IMR-90 (cell line): ENCODE measurements around the gene CAMTA1. TPM values are rescaled to one million over a fixed set of nuclear protein-coding genes. Genes with fewer than 3 reads are reported as not detected.

ENCODE experiments used
- ATAC-seq: fragments of 200-7000 bp; cut with Tn5 transposase; 2 replicates; pipeline ENCODE4 v1.9.1; 2020; ENCODE audit warnings: low read depth, mild to moderate bottlenecking, moderate library complexity
- BruUV-seq: library from RNA; stranded (reverse); fragments of 400-500 nt; replicated peaks from 2 replicates; lab custom pipeline; 2021; lab: Mats Ljungman, UMichigan
- CTCF ChIA-PET: fragments of 300-600 bp; formaldehyde crosslinking; extraction: SDS; loops from one replicate; lab custom pipeline; 2021; ENCODE audit warnings: antibody characterized with exemption; lab: Yijun Ruan, JAX
- POLR2A ChIA-PET: fragments of 300-600 bp; sonication (Branson Sonifier 250); formaldehyde crosslinking; loops from one replicate; lab custom pipeline; 2022; ENCODE audit warnings: antibody characterized with exemption; ENCODE audit not compliant: unreplicated experiment; lab: Charles Lee
- DNase-seq: peaks from one replicate; pipeline ENCODE4 v3.0.0; 2013
- H2AFZ ChIP-seq: replicated peaks from 2 replicates; pipeline ENCODE3; 2013; ENCODE audit warnings: low read length, mild to moderate bottlenecking; ENCODE audit not compliant: poor library complexity
- H2AK5ac ChIP-seq: 2 replicates; pipeline ENCODE4 v1.6.1; 2013; ENCODE audit warnings: low read depth, low read length, inconsistent platforms
- H2AK9ac ChIP-seq: replicated peaks from 2 replicates; pipeline ENCODE3; 2013; ENCODE audit warnings: mild to moderate bottlenecking, low read depth, low read length, moderate library complexity; ENCODE audit not compliant: poor library complexity
- H2BK120ac ChIP-seq: 2 replicates; pipeline ENCODE4 v1.6.1; 2013; ENCODE audit warnings: low read depth, low read length, inconsistent platforms
- H2BK15ac ChIP-seq: 3 replicates; pipeline ENCODE4 v1.6.1; 2013; ENCODE audit warnings: low read depth, low read length, inconsistent platforms
- H2BK20ac ChIP-seq: 2 replicates; pipeline ENCODE4 v1.6.1; 2013; ENCODE audit warnings: low read depth, mild to moderate bottlenecking, inconsistent platforms, low read length, moderate library complexity
- H2BK5ac ChIP-seq: 2 replicates; pipeline ENCODE4 v1.6.1; 2013; ENCODE audit warnings: mild to moderate bottlenecking, low read depth, low read length, inconsistent platforms; ENCODE audit not compliant: poor library complexity, severe bottlenecking
- H3K14ac ChIP-seq: replicated peaks from 2 replicates; pipeline ENCODE4 v1.6.1; 2013; ENCODE audit warnings: low read depth, low read length, inconsistent platforms
- H3K18ac ChIP-seq: 2 replicates; pipeline ENCODE4 v1.6.1; 2013; ENCODE audit warnings: low read depth, low read length, control low read depth
- H3K23ac ChIP-seq: 2 replicates; pipeline ENCODE4 v1.6.1; 2013; ENCODE audit warnings: low read depth, low read length, inconsistent platforms
- H3K27ac ChIP-seq: 2 replicates; pipeline ENCODE4 v1.5.1; 2013; ENCODE audit warnings: mild to moderate bottlenecking, control low read depth, low read length; ENCODE audit not compliant: insufficient read depth
- H3K27me3 ChIP-seq: 2 replicates; pipeline ENCODE4 v1.6.1; 2013; ENCODE audit warnings: low read length; ENCODE audit not compliant: control insufficient read depth, insufficient read depth
- H3K36me3 ChIP-seq: 2 replicates; pipeline ENCODE4 v1.6.1; 2013; ENCODE audit warnings: low read length, mixed read lengths; ENCODE audit not compliant: control insufficient read depth, insufficient read depth
- H3K4ac ChIP-seq: 2 replicates; pipeline ENCODE4 v1.6.1; 2013; ENCODE audit warnings: low read depth, low read length, inconsistent platforms
- H3K4me1 ChIP-seq: 2 replicates; pipeline ENCODE4 v1.6.1; 2013; ENCODE audit warnings: low read length, mixed read lengths; ENCODE audit not compliant: control insufficient read depth, insufficient read depth
- H3K4me2 ChIP-seq: 2 replicates; pipeline ENCODE4 v1.6.1; 2013; ENCODE audit warnings: low read depth, mild to moderate bottlenecking, control low read depth, low read length, moderate library complexity
- H3K4me3 ChIP-seq: 2 replicates; pipeline ENCODE4 v1.5.1; 2013; ENCODE audit warnings: low read depth, mild to moderate bottlenecking, control low read depth, low read length, moderate library complexity; ENCODE audit not compliant: insufficient read depth
- H3K56ac ChIP-seq: 2 replicates; pipeline ENCODE4 v1.6.1; 2013; ENCODE audit warnings: low read length, inconsistent platforms; ENCODE audit not compliant: insufficient read depth; ENCODE audit errors: extremely low read depth
- H3K79me1 ChIP-seq, 2 experiments: 2 replicates each; pipeline ENCODE4 v1.6.1; 2013; ENCODE audit warnings: low read length in 2 of 2, inconsistent platforms in 1 of 2, low read depth in 1 of 2
- H3K9ac ChIP-seq: 2 replicates; pipeline ENCODE4 v1.6.1; 2013; ENCODE audit warnings: low read depth, low read length, control low read depth
- H3K9me1 ChIP-seq: 2 replicates; pipeline ENCODE4 v1.6.1; 2013; ENCODE audit warnings: low read length, inconsistent platforms; ENCODE audit not compliant: insufficient read depth
- H3K9me3 ChIP-seq: 2 replicates; pipeline ENCODE4 v1.6.1; 2013; ENCODE audit warnings: low read length; ENCODE audit not compliant: control insufficient read depth, insufficient read depth
- H4K20me1 ChIP-seq: 2 replicates; pipeline ENCODE4 v1.6.1; 2013; ENCODE audit warnings: low read length, inconsistent platforms; ENCODE audit not compliant: insufficient read depth
- H4K5ac ChIP-seq: 2 replicates; pipeline ENCODE4 v1.6.1; 2013; ENCODE audit warnings: mild to moderate bottlenecking, low read depth, low read length, control low read depth
- H4K8ac ChIP-seq, 2 experiments: 2 replicates each; pipeline ENCODE4 v1.6.1; 2013; ENCODE audit warnings: low read depth in 2 of 2, low read length in 2 of 2, control low read depth in 1 of 2, inconsistent platforms in 1 of 2
- H4K91ac ChIP-seq: 2 replicates; pipeline ENCODE4 v1.6.1; 2013; ENCODE audit warnings: low read depth, low read length, inconsistent platforms; ENCODE audit not compliant: insufficient read depth
- BHLHE40 ChIP-seq: fragments of 150-350 bp; IDR thresholded peaks from 2 replicates; pipeline ENCODE4 v1.6.1; 2016; ENCODE audit warnings: mild to moderate bottlenecking, low read depth, low read length
- CEBPB ChIP-seq: IDR thresholded peaks from 2 replicates; pipeline ENCODE4 v1.6.1; 2012; ENCODE audit warnings: low read depth, low read length, improper control_type of control experiment
- CHD1 ChIP-seq: IDR thresholded peaks from 2 replicates; pipeline ENCODE4 v1.6.1; 2012; ENCODE audit warnings: low read depth, low read length, improper control_type of control experiment
- FOS ChIP-seq: fragments of 150-350 bp; IDR thresholded peaks from 2 replicates; pipeline ENCODE4 v1.6.1; 2016; ENCODE audit warnings: low read depth, low read length
- MAFK ChIP-seq: IDR thresholded peaks from 2 replicates; pipeline ENCODE4 v1.6.1; 2012; ENCODE audit warnings: low read depth, low read length, improper control_type of control experiment
- MAZ ChIP-seq: IDR thresholded peaks from 2 replicates; pipeline ENCODE4 v1.6.1; 2012; ENCODE audit warnings: low read depth, mild to moderate bottlenecking, low read length, improper control_type of control experiment, moderate library complexity, borderline replicate concordance
- MXI1 ChIP-seq: IDR thresholded peaks from 2 replicates; pipeline ENCODE4 v1.6.1; 2012; ENCODE audit warnings: low read depth, mild to moderate bottlenecking, low read length, moderate library complexity, borderline replicate concordance
- NFE2L2 ChIP-seq: fragments of 150-350 bp; IDR thresholded peaks from 2 replicates; pipeline ENCODE4 v1.6.1; 2016; ENCODE audit warnings: low read depth, mild to moderate bottlenecking, low read length
- POLR2A ChIP-seq: IDR thresholded peaks from 2 replicates; pipeline ENCODE4 v1.6.1; 2012; ENCODE audit warnings: mild to moderate bottlenecking, low read depth, low read length
- RAD21 ChIP-seq: IDR thresholded peaks from 2 replicates; pipeline ENCODE4 v1.6.1; 2012; ENCODE audit warnings: low read length, improper control_type of control experiment
- RCOR1 ChIP-seq: IDR thresholded peaks from 2 replicates; pipeline ENCODE4 v1.6.1; 2012; ENCODE audit warnings: mild to moderate bottlenecking, low read length, improper control_type of control experiment; ENCODE audit not compliant: insufficient replicate concordance
- RFX5 ChIP-seq: IDR thresholded peaks from 2 replicates; pipeline ENCODE4 v1.8.0; 2012; ENCODE audit warnings: low read depth, mild to moderate bottlenecking, low read length, moderate library complexity
- SMC3 ChIP-seq: fragments of 150-350 bp; IDR thresholded peaks from 2 replicates; pipeline ENCODE4 v1.6.1; 2016; ENCODE audit warnings: low read depth, mild to moderate bottlenecking, antibody characterized with exemption, low read length, moderate library complexity
- WGBS, 2 experiments: methylation state at CpG; one replicate each; pipeline versions ENCODE4 v1.1.5 to v1.1.7; 2013; ENCODE audit warnings: missing lambda C conversion rate in 2 of 2; ENCODE audit not compliant: insufficient read length in 1 of 2; ENCODE audit errors: extremely low coverage in 2 of 2; 5-methylcytosine and 5-hydroxymethylcytosine counted together
- dilution Hi-C: fragments of 300-500 bp; cut with HindIII; formaldehyde crosslinking; loops from one replicate; pipeline ENCODE4 v1.14.3; 2018; ENCODE audit warnings: low sequenced_read_pairs; ENCODE audit not compliant: unreplicated experiment
- in situ Hi-C: fragments of 300-500 bp; cut with MboI; formaldehyde crosslinking; loops from 3 replicates; pipeline ENCODE4 v1.14.3; 2019; ENCODE audit warnings: low sequenced_read_pairs, inconsistent platforms, mixed read lengths
- intact Hi-C: fragments of 100-400 bp; cut with micrococcal nuclease; formaldehyde crosslinking; loops from 2 replicates; pipeline ENCODE4 v1.10.0; 2022
- polyA plus RNA-seq, 3 experiments: library from polyadenylated mRNA; depleted of rRNA; stranded (reverse); fragments of >200 nt; gene quantifications; 2 replicates each; pipeline ENCODE4 v1.2.3, GENCODE V29; 2012; ENCODE audit warnings: low replicate concordance in 1 of 3
- total RNA-seq: library from RNA; depleted of rRNA; stranded (reverse); fragments of >200 nt; gene quantifications from 2 replicates; pipeline ENCODE4 v1.2.3, GENCODE V29; 2012
- TF ChIP-seq, protein P1 (sequence below): conservative IDR thresholded peaks from 2 replicates; pipeline ENCODE4 v1.5.1; 2012; ENCODE audit warnings: mild to moderate bottlenecking, low read depth, low read length, improper control_type of control experiment
- TF ChIP-seq, protein P2 (sequence below): fragments of 150-350 bp; IDR thresholded peaks from 2 replicates; pipeline ENCODE4 v1.6.1; 2017; ENCODE audit warnings: mild to moderate bottlenecking, antibody characterized with exemption, low read length, low read depth
- TF ChIP-seq, protein P3 (sequence below): fragments of 150-350 bp; IDR thresholded peaks from 2 replicates; pipeline ENCODE4 v1.6.1; 2016; ENCODE audit warnings: low read depth, mild to moderate bottlenecking, low read length, moderate library complexity, borderline replicate concordance

Gene CAMTA1
- total and polyA plus RNA-seq, 2 of the 4 experiments (the other 2 are of a cell fraction) = 35.5 to 74.3 TPM

DNA sequence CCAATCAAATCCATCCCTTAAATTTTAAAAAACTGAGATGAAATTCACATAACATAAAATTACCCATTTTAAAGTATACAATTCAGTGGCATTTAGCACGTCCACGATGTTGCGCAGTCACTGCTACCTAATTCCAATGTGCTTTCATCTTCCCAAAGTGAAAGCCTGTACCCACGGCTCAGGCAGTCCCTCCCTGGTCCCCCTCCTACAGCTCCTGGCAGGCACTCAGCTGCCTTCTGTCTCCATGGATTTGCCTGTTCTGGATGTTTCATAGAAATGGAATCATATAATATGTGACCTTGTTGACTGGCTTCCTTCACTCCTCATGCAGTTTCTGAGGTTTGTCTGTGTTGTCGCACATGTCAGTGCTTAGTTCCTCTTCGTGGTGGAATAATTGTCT, 386.3 kb downstream of the CAMTA1 start:
- Histone ChIP-seq H3K9ac (no peak overlapping the region), H3K9me3 (no peaks in the 10 kb centered on the region), H3K79me1 (no peaks in the 10 kb centered on the region), H3K9me1 (no peaks in the 10 kb centered on the region), H2AK5ac (no peak overlapping the region), H2AK9ac (no peak overlapping the region), H3K27me3 (peaks cover 19% of the 10 kb centered on the region), H3K18ac (no peak overlapping the region), H2BK5ac (no peak overlapping the region), H4K91ac (no peak overlapping the region), H2BK120ac (no peak overlapping the region), H4K20me1 (no peaks in the 10 kb centered on the region), H3K4me1 (no peaks in the 10 kb centered on the region), H3K14ac (no peak overlapping the region), H2AFZ (no peak overlapping the region), H2BK15ac (no peak overlapping the region), H2BK20ac (no peak overlapping the region), H3K4me2 (no peak overlapping the region), H3K4ac (no peak overlapping the region), H3K27ac (no peak overlapping the region), H3K56ac (no peak overlapping the region), H4K8ac (no peak overlapping the region), H4K5ac (no peak overlapping the region), H3K36me3 (no peaks in the 10 kb centered on the region), H3K4me3 (no peak overlapping the region), H3K23ac (no peak overlapping the region)
- ChIA-PET POLR2A (no interaction called here), CTCF (no interaction called here)
- BruUV-seq = no TSS peak
- WGBS, 2 experiments = 90% methylated on average over 2 of the region's 6 CpGs; no CpG with 5 or more reads in 1 of the 2 experiments
- dilution Hi-C loops = no loop called here
- TF ChIP-seq MAZ = no peak
- TF ChIP-seq RAD21 = no peak
- TF ChIP-seq, protein P1, sequence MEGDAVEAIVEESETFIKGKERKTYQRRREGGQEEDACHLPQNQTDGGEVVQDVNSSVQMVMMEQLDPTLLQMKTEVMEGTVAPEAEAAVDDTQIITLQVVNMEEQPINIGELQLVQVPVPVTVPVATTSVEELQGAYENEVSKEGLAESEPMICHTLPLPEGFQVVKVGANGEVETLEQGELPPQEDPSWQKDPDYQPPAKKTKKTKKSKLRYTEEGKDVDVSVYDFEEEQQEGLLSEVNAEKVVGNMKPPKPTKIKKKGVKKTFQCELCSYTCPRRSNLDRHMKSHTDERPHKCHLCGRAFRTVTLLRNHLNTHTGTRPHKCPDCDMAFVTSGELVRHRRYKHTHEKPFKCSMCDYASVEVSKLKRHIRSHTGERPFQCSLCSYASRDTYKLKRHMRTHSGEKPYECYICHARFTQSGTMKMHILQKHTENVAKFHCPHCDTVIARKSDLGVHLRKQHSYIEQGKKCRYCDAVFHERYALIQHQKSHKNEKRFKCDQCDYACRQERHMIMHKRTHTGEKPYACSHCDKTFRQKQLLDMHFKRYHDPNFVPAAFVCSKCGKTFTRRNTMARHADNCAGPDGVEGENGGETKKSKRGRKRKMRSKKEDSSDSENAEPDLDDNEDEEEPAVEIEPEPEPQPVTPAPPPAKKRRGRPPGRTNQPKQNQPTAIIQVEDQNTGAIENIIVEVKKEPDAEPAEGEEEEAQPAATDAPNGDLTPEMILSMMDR = no peak
- TF ChIP-seq RCOR1 = no peak
- no peak for TF ChIP-seq SMC3
- TF ChIP-seq, protein P2, sequence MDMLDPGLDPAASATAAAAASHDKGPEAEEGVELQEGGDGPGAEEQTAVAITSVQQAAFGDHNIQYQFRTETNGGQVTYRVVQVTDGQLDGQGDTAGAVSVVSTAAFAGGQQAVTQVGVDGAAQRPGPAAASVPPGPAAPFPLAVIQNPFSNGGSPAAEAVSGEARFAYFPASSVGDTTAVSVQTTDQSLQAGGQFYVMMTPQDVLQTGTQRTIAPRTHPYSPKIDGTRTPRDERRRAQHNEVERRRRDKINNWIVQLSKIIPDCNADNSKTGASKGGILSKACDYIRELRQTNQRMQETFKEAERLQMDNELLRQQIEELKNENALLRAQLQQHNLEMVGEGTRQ = no peak
- TF ChIP-seq NFE2L2 = no peak
- TF ChIP-seq CEBPB = no peak
- no peak for TF ChIP-seq FOS
- TF ChIP-seq MXI1 = no peak
- no peak for TF ChIP-seq RFX5
- no peak for TF ChIP-seq CHD1
- TF ChIP-seq BHLHE40 = no peak
- TF ChIP-seq, protein P3, sequence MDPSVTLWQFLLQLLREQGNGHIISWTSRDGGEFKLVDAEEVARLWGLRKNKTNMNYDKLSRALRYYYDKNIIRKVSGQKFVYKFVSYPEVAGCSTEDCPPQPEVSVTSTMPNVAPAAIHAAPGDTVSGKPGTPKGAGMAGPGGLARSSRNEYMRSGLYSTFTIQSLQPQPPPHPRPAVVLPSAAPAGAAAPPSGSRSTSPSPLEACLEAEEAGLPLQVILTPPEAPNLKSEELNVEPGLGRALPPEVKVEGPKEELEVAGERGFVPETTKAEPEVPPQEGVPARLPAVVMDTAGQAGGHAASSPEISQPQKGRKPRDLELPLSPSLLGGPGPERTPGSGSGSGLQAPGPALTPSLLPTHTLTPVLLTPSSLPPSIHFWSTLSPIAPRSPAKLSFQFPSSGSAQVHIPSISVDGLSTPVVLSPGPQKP = no peak
- TF ChIP-seq MAFK = no peak
- TF ChIP-seq POLR2A = no peak
- DNase-seq = no peak
- ATAC-seq = no peak
- in situ Hi-C loops = no loop called here
- intact Hi-C loops = no loop called here
